Measurements from ENCODE around the gene KCNN2.

GRCh38 chr5:114327474-114327873, 34.4 kb upstream of the KCNN2 start:
- TF ChIP-seq CTCF (IDR thresholded peaks at IDR 0.05) (no peak), POLR2A (IDR thresholded peaks at IDR 0.05) (no peak)
